NCI-H526 treated with DMSO at 0.1 percent for 48 hours (cell line): ENCODE data around the gene ZNF333.
"Not testable (repeated sequence)": the region's sequence is repeated elsewhere in the genome, so short reads cannot be mapped to it uniquely, and the experiment has no call there.

Source experiments
- DNase-seq: peaks from one replicate; lab custom pipeline; 2025; lab: John Stamatoyannopoulos, UW

The ZNF333 gene

DNA sequence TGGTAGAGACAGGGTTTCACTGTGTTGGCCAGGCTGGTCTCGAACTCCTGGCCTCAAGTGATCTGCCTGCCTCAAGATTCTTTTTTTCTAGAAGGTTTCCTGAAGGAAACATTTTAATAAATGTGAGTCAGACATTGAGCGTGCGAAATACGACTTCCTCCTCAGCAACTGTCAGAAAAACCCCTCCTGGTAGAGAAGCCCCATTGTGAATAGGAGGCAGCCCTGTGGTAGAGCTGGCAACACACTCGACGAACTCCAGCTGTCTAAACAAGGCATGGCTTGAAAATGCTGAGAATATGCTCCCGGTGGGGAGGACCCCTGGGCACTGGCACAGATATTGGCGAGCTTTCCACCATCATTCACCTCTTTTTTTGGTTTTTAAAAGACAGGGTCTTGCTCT lies 9.8 kb downstream of the ZNF333 start:
- DNase-seq: no peak

DNA sequence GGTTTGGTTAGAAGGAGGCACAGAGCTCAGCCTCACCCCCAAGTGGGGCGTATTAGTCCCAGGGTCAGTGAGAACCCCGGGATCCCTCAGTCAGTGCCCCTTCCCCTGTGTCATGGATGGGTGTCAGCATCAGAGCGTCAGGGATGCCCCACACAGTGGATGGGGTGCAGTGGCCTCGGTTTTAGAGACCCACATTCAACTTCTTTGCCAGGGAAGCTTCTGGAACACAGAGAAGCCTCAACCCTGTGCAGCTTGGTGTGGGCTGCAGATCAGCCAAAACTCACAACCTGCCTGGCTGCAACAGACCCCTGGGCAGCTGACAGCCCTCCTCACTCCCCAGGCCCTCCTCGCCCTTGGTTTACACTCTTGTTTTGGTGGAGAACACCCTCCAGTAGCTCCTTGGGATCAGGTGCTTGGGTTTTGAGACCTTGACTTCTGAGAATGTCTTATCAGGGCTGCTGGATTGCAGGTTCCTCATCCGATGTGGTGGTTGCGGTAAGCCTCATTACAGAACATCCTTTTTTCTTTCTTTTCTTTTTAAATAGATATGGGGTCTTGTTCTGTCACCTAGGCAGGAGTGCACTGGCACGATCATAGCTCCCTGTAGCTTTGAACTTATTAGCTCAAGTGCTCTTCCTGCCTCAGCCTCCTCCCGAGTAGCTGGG lies 11.0 kb downstream of the ZNF333 start:
- no peak for DNase-seq

- DNase-seq: no peak
These were observed 14.0 kb downstream of the ZNF333 start for GRCh38 chr19:14703833-14704232.

DNA sequence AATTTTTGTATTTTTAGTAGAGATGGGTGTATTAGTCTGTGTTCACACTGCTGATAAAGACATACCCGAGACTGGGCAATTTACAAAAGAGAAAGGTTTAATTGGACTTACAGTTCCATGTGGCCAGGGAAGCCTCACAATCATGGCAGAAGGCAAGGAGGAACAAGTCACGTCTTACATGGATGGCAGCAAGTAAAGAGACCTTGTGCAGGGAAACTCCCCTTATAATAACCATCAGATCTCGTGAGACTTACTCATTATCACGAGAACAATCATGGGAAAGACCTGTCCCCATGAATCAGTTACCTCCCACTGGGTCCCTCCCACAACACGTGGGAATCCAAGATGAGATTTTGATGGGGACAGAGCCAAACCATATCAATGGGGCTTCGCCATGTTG lies 14.6 kb downstream of the ZNF333 start:
- DNase-seq: no peak

GRCh38 chr19:14715841-14716240 lies 26.0 kb downstream of the ZNF333 start:
- DNase-seq: no peak

GRCh38 chr19:14718522-14719116 lies 28.8 kb downstream of the ZNF333 start:
- no peak for DNase-seq

- DNase-seq: no peak
These were observed 29.3 kb downstream of the ZNF333 start for GRCh38 chr19:14719162-14719561.

GRCh38 chr19:14722127-14722526 lies 32.3 kb downstream of the ZNF333 start:
- DNase-seq: no peak

DNA sequence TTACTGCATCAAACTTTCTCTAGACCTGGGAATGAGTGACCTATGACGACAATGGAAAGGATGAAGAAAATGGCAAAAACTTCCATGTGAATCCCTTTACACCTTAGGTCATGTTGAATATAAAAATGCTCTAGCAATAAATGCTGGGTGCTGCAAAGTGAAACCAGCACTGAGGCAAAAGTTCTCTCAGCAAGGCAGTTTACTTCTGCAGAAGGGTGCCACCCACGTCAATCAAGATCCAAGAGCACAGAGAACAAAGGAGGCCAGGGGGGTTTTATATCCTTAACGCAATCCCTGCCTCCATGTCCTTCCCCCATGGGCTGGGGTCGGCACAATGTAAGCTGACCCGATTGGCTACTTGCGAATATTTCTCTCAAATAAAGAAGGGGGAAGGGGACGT lies 38.7 kb downstream of the ZNF333 start:
- DNase-seq: no peak

DNA sequence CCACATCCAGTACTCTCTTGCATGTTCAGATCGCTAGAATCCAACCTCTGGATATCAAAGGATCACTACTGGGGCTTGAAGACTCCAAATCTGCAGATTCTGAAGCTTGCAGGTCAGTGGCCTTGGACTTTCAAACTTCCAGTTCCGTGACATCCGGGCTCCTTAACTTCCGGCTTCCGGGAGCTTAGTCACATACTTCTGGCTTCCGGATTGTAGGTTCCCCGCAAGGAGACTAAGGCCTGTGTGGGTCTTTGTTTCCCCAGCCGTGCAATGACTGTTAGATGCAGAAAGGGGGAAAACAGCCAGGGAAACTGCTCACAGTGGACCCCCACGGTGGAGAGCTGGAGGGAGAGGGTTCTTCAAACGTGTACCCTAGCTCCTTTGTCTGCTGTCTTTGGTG lies 41.4 kb downstream of the ZNF333 start:
- DNase-seq: no peak

- DNase-seq: no peak
These were observed 42.7 kb downstream of the ZNF333 start for GRCh38 chr19:14732510-14732909.

GRCh38 chr19:14733574-14733973 lies 43.7 kb downstream of the ZNF333 start:
- DNase-seq: no peak

GRCh38 chr19:14735915-14736314 lies 46.1 kb downstream of the ZNF333 start:
- no peak for DNase-seq

- no peak for DNase-seq
These were observed 57.0 kb downstream of the ZNF333 start for GRCh38 chr19:14746886-14747285.

DNA sequence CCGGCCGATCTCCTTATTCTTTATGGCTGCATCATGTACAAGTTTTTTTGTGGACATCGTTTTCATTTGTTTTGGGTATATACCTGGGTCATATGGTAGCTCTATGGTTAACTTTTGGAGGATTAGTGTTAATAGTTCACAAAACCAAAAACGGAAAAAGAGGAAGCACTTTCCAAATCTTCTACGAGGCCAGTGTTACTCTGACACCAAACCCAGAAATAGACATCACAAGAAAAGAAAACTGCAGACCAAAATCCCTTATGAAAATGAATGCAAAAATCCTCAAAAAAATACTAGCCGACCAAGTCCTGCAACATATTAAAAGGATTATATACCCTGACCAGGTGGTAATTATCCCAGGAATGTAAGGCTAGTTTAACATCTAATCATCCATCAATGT lies 58.8 kb downstream of the ZNF333 start:
- no peak for DNase-seq

DNA sequence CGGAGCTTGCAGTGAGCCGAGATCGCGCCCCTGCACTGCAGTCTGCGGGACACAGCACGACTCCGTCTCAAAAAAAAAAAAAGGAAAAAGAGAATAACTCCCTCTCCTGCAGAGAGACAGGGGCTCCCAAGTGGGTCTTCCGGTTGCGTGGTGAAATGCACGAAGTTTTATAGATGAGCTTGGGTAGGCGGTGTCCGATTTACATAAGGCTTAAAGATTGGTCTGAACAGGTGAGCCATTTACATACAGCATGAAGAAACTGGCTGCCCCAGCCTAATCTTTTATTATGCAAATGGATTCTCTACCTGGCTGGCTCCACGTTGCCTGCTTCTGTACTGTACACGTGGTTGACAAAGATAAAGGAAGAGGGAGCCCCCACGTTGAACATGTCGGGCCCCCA lies 69.0 kb downstream of the ZNF333 start:
- DNase-seq: peak; percentile 55

GRCh38 chr19:14761607-14762006 lies 71.8 kb downstream of the ZNF333 start:
- DNase-seq: peak; percentile 3

DNA sequence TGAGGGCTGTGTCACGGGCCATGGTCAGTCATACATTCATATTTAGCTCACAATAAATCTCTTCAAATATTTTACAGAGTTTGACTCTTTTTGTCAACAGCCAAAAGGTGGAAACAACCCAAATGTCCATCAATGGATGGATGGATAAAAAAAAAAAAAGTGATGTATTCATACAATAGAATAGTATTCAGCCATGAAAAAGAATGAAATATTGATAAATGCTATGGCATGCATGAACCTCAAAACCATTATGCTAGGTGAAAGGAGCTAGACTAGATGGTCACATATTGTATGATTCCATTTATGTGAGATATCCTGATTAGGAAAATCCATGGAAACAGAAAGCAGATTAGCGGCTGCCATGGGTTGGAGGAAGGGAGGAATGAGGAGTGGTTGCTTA lies 72.3 kb downstream of the ZNF333 start:
- DNase-seq: no peak

DNA sequence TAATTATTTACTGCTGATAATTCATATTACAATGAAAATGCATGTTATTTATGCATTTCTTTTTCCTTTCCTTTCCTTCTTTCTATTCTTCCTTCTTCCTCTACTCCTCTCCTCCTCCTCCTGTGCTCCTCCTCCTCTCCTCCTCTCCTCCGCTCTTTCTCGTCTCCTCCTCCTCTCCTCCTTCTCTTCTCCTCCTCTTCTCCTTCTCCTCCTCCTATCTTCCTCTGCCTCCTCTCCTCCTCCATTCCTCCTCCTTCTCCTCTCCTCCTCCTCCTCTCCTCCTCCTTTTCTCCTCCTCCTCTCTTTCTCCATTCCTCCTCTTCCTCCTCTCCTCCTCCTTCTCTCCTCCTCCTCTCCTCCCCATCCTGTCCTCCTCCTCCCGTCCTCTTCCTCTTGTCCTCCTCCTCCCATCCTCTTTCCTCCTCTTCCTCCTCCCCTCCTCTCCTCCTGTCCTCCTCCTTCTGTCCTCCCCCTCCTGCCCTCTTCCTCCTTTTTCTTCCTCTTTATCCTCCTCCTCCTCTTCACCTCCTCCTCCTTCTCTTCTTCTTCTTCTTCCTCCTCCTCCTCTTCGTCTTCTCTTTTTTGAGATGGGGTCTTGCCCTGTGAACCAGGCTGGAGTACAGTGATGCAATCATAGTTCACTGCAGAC lies 73.8 kb downstream of the ZNF333 start:
- DNase-seq: no peak

- no peak for DNase-seq
These were observed 74.6 kb downstream of the ZNF333 start for GRCh38 chr19:14764401-14764800.

- not testable (repeated sequence) for DNase-seq
These were observed 75.6 kb downstream of the ZNF333 start for GRCh38 chr19:14765403-14765802.

- not testable (repeated sequence) for DNase-seq
These were observed 76.0 kb downstream of the ZNF333 start for GRCh38 chr19:14765841-14766240.

GRCh38 chr19:14767466-14767971 lies 77.7 kb downstream of the ZNF333 start:
- no peak for DNase-seq
